PFSK-1 (cell line): ENCODE results near the gene FBXO22.

Experiments
- FOXP2 ChIP-seq: optimal IDR thresholded peaks from 2 replicates; pipeline ENCODE3; 2011; ENCODE audit warnings: borderline replicate concordance, control low read depth, inconsistent platforms; ENCODE audit not compliant: insufficient read depth; ENCODE audit errors: extremely low read length, extremely low read depth
- POLR2AphosphoS5 ChIP-seq: IDR thresholded peaks from 2 replicates; pipeline ENCODE4 v1.6.1; 2012; ENCODE audit warnings: low read depth, mild to moderate bottlenecking, control low read depth, low read length, moderate library complexity
- SIN3A ChIP-seq: IDR thresholded peaks from 2 replicates; pipeline ENCODE4 v1.6.1; 2012; ENCODE audit warnings: mild to moderate bottlenecking, low read length, moderate library complexity, borderline replicate concordance; ENCODE audit not compliant: insufficient read depth

DNA sequence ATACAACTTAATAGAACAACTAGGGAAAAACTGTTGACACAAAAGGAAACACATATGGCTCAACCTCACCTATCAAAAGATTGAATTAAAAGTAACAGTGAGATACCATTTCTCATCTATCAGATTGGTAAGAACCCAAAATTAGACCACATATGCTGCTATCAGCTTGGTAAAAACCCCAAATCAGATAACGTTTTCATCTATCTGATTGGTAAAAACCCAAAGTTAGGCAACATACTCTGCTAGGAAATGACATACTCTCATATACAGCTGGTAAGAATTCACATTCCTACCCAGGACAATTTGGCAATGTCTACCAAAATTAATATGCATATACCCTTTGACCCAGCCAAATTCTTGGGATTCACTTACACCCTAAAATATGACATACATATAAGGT is 82.3 kb downstream of the FBXO22 start:
- TF ChIP-seq SIN3A (no peak), FOXP2 (no peak), POLR2AphosphoS5 (no peak)
